DND-41 (cell line): ENCODE data around the gene EEFSEC.
"Not testable (repeated sequence)": the region's sequence is repeated elsewhere in the genome, so short reads cannot be mapped to it uniquely, and the experiment has no call there.

Experiments
- ATAC-seq: fragments of 200-7000 bp; cut with Tn5 transposase; 3 replicates; pipeline ENCODE4 v1.9.1; 2021; ENCODE audit warnings: low read depth; ENCODE audit not compliant: insufficient read depth
- DNase-seq: peaks from one replicate; pipeline ENCODE4 v3.0.0-alpha.2; 2020
- H2AFZ ChIP-seq: 2 replicates; pipeline ENCODE4 v1.6.0; 2012; ENCODE audit warnings: low read depth, low read length
- H3K27ac ChIP-seq: 2 replicates; pipeline ENCODE4 v1.5.1; 2012; ENCODE audit warnings: low read length, inconsistent platforms
- H3K27me3 ChIP-seq: fragments of 200-600 bp; sonication (generic); 2 replicates; pipeline ENCODE4 v1.6.0; 2012; ENCODE audit warnings: low read length, mild to moderate bottlenecking, inconsistent platforms; ENCODE audit not compliant: insufficient read depth, poor library complexity
- H3K36me3 ChIP-seq: 2 replicates; pipeline ENCODE4 v1.5.1; 2012; ENCODE audit warnings: low read length, inconsistent platforms; ENCODE audit not compliant: insufficient read depth
- H3K4me1 ChIP-seq: 2 replicates; pipeline ENCODE4 v1.5.1; 2012; ENCODE audit warnings: mild to moderate bottlenecking, low read length; ENCODE audit not compliant: insufficient read depth
- H3K4me2 ChIP-seq: 2 replicates; pipeline ENCODE4 v1.6.0; 2012; ENCODE audit warnings: mild to moderate bottlenecking, moderate library complexity, low read length, inconsistent platforms; ENCODE audit not compliant: insufficient read depth
- H3K4me3 ChIP-seq, 2 experiments: fragments of 200-600 bp in 1 of 2; shearing (Covaris generic) in 1 of 2; 2 replicates each; pipeline ENCODE4 v1.5.1; 2012 to 2016; ENCODE audit warnings: inconsistent platforms in 2 of 2, low read length in 2 of 2, mild to moderate bottlenecking in 2 of 2, low read depth in 1 of 2, moderate library complexity in 1 of 2
- H3K79me2 ChIP-seq: 2 replicates; pipeline ENCODE4 v1.6.0; 2012; ENCODE audit warnings: low read length, inconsistent platforms; ENCODE audit not compliant: insufficient read depth
- H3K9ac ChIP-seq: 2 replicates; pipeline ENCODE4 v1.6.0; 2012; ENCODE audit warnings: low read depth, mild to moderate bottlenecking, inconsistent platforms, low read length, moderate library complexity
- H3K9me3 ChIP-seq: 2 replicates; pipeline ENCODE4 v1.5.1; 2012; ENCODE audit warnings: low read length, moderate library complexity, mild to moderate bottlenecking, inconsistent platforms; ENCODE audit not compliant: insufficient read depth, severe bottlenecking
- H4K20me1 ChIP-seq: 2 replicates; pipeline ENCODE4 v1.6.0; 2012; ENCODE audit warnings: low read length; ENCODE audit not compliant: insufficient read depth
- EZH2 ChIP-seq: IDR thresholded peaks from 3 replicates; pipeline ENCODE4 v1.6.1; 2012; ENCODE audit warnings: borderline replicate concordance, low read depth, mild to moderate bottlenecking, moderate library complexity, low read length, inconsistent platforms; ENCODE audit not compliant: severe bottlenecking
- TF ChIP-seq, protein P1 (sequence below): IDR thresholded peaks from 2 replicates; pipeline ENCODE4 v1.5.1; 2012; ENCODE audit warnings: borderline replicate concordance, low read length, moderate library complexity, mild to moderate bottlenecking; ENCODE audit not compliant: poor library complexity, severe bottlenecking; ENCODE audit errors: extremely low read depth

Gene EEFSEC

GRCh38 chr3:128152419-128153155 is 694 bp upstream of the EEFSEC start:
- ATAC-seq (peak; percentile 75), DNase-seq (no peak)
- Histone ChIP-seq H3K4me1 (peaks cover 20% of the 10 kb centered on the region), H3K79me2 (peaks cover 27% of the 10 kb centered on the region), H3K27ac (peak overlapping the region; percentile 85), H3K36me3 (peaks cover 23% of the 10 kb centered on the region), H3K9ac (peak overlapping the region; percentile 92), H3K4me2 (peak overlapping the region; percentile 73), H2AFZ (peak overlapping the region; percentile 85), H3K4me3 (peak overlapping the region; percentile 19 to 91; a peak in 3 of 4 replicates), H4K20me1 (no peaks in the 10 kb centered on the region), H3K27me3 (no peaks in the 10 kb centered on the region), H3K9me3 (peaks cover 5% of the 10 kb centered on the region)
- TF ChIP-seq EZH2: no peak
- TF ChIP-seq, protein P1, sequence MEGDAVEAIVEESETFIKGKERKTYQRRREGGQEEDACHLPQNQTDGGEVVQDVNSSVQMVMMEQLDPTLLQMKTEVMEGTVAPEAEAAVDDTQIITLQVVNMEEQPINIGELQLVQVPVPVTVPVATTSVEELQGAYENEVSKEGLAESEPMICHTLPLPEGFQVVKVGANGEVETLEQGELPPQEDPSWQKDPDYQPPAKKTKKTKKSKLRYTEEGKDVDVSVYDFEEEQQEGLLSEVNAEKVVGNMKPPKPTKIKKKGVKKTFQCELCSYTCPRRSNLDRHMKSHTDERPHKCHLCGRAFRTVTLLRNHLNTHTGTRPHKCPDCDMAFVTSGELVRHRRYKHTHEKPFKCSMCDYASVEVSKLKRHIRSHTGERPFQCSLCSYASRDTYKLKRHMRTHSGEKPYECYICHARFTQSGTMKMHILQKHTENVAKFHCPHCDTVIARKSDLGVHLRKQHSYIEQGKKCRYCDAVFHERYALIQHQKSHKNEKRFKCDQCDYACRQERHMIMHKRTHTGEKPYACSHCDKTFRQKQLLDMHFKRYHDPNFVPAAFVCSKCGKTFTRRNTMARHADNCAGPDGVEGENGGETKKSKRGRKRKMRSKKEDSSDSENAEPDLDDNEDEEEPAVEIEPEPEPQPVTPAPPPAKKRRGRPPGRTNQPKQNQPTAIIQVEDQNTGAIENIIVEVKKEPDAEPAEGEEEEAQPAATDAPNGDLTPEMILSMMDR: no peak

DNA sequence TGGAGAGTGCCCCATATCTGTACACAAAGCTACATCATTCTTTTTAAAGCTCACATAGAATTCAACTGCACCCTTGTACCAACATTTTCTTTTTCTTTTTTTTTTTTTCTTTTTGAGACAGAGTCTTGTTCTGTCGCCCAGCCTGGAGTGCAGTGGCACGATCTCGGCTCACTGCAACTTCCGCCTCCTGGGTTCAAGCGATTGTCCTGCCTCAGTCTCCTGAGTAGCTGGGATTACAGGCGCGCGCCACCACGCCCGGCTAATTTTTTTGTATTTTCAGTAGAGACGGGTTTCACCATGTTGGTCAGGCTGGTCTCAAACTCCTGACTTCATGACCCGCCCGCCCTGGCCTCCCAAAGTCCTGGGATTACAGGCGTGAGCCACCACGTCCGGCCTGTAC is 1.1 kb downstream of the EEFSEC start:
- H3K27me3 ChIP-seq, H3K9me3 ChIP-seq, ATAC-seq, DNase-seq, H4K20me1 ChIP-seq: not testable (repeated sequence)
- Histone ChIP-seq H3K4me3 (peak overlapping the region; percentile 83 to 91; a peak in 3 of 4 replicates), H3K4me1 (peaks cover 20% of the 10 kb centered on the region), H3K4me2 (peak overlapping the region; percentile 73), H2AFZ (peak overlapping the region; percentile 85), H3K36me3 (peaks cover 25% of the 10 kb centered on the region), H3K27ac (peak overlapping the region; percentile 85; the same call in 1 of the 2 replicates), H3K79me2 (peaks cover 27% of the 10 kb centered on the region), H3K9ac (peak overlapping the region; percentile 92)

DNA sequence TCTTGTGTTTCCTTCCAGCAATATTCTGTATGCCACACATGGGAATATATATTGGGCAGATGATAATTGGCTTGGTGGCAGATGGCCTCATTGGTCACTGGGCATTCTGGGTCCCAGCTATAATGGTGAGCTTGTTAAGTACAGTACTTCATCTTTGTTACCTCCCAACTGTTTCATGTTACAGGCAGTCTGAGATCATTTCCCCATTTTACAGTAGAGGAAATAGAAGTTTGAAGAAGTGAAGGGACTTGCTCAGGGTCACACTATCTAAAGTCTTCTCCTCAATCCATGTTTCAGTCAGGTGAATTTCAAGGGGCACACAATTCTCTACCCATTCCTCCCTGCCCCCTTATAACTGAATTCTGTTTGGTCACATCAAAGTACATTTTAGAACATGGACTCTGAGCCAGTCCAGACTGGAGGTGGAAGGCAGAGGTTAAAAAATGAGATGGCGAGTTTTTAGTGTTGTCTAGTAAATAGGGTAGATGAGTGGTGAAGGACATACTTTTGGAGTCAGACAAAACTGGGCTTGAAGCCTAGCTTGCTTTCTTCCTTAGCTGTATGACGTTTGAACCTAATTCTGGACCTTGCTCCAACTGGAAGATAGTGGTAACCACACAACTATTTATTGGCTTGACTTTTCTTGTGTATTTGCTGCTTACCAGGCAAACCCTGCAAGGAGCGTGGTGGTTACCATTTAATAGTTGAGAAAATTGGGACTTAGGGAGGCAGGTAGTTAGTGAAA is 2.5 kb downstream of the EEFSEC start:
- TF ChIP-seq, protein P1: no peak
- TF ChIP-seq EZH2: no peak
- Histone ChIP-seq H3K36me3 (peaks cover 28% of the 10 kb centered on the region), H3K4me2 (no peak overlapping the region)

GRCh38 chr3:128160661-128161060 is 7.4 kb downstream of the EEFSEC start:
- no peak overlapping the region for H3K27ac ChIP-seq
- H3K4me2 ChIP-seq: no peak overlapping the region
- peaks cover 34% of the 10 kb centered on the region for H4K20me1 ChIP-seq
- DNase-seq: no peak
- TF ChIP-seq, protein P1: no peak
- no peak for TF ChIP-seq EZH2
- H2AFZ ChIP-seq: no peak overlapping the region
- no peak overlapping the region for H3K4me3 ChIP-seq
- H3K9me3 ChIP-seq: peaks cover 6% of the 10 kb centered on the region
- peaks cover 39% of the 10 kb centered on the region for H3K79me2 ChIP-seq
- H3K9ac ChIP-seq: no peak overlapping the region
- ATAC-seq: no peak
- peaks cover 25% of the 10 kb centered on the region for H3K36me3 ChIP-seq
- no peaks in the 10 kb centered on the region for H3K27me3 ChIP-seq
- no peaks in the 10 kb centered on the region; the same call in 1 of the 2 replicates for H3K4me1 ChIP-seq

More for the DNA sequence above, 2.5 kb downstream of the EEFSEC start:
- DNase-seq (no peak), ATAC-seq (no peak)
- H4K20me1 ChIP-seq: peaks cover 15% of the 10 kb centered on the region; the same call in 1 of the 2 replicates
- H3K27ac ChIP-seq: no peak overlapping the region
- peaks cover 37% of the 10 kb centered on the region for H3K79me2 ChIP-seq
- H3K9me3 ChIP-seq: peaks cover 6% of the 10 kb centered on the region
- H3K4me3 ChIP-seq: no peak overlapping the region
- H3K27me3 ChIP-seq: no peaks in the 10 kb centered on the region
- peaks cover 20% of the 10 kb centered on the region for H3K4me1 ChIP-seq
- no peak overlapping the region for H3K9ac ChIP-seq
- H2AFZ ChIP-seq: no peak overlapping the region
